DND-41 (cell line): Measurements from ENCODE around the gene KCNN3.
A peak's percentile ranks its signal among the peaks of the same experiment; 100 is the strongest.
"Not testable (repeated sequence)": the region's sequence is repeated elsewhere in the genome, so short reads cannot be mapped to it uniquely, and the experiment has no call there.

Experiments
- ATAC-seq: fragments of 200-7000 bp; cut with Tn5 transposase; 3 replicates; pipeline ENCODE4 v1.9.1; 2021; ENCODE audit warnings: low read depth; ENCODE audit not compliant: insufficient read depth
- DNase-seq: peaks from one replicate; pipeline ENCODE4 v3.0.0-alpha.2; 2020
- H2AFZ ChIP-seq: 2 replicates; pipeline ENCODE4 v1.6.0; 2012; ENCODE audit warnings: low read depth, low read length
- H3K27ac ChIP-seq: 2 replicates; pipeline ENCODE4 v1.5.1; 2012; ENCODE audit warnings: low read length, inconsistent platforms
- H3K27me3 ChIP-seq: fragments of 200-600 bp; sonication (generic); 2 replicates; pipeline ENCODE4 v1.6.0; 2012; ENCODE audit warnings: low read length, mild to moderate bottlenecking, inconsistent platforms; ENCODE audit not compliant: insufficient read depth, poor library complexity
- H3K36me3 ChIP-seq: 2 replicates; pipeline ENCODE4 v1.5.1; 2012; ENCODE audit warnings: low read length, inconsistent platforms; ENCODE audit not compliant: insufficient read depth
- H3K4me1 ChIP-seq: 2 replicates; pipeline ENCODE4 v1.5.1; 2012; ENCODE audit warnings: mild to moderate bottlenecking, low read length; ENCODE audit not compliant: insufficient read depth
- H3K4me2 ChIP-seq: 2 replicates; pipeline ENCODE4 v1.6.0; 2012; ENCODE audit warnings: mild to moderate bottlenecking, moderate library complexity, low read length, inconsistent platforms; ENCODE audit not compliant: insufficient read depth
- H3K4me3 ChIP-seq, 2 experiments: fragments of 200-600 bp in 1 of 2; shearing (Covaris generic) in 1 of 2; 2 replicates each; pipeline ENCODE4 v1.5.1; 2012 to 2016; ENCODE audit warnings: inconsistent platforms in 2 of 2, low read length in 2 of 2, mild to moderate bottlenecking in 2 of 2, low read depth in 1 of 2, moderate library complexity in 1 of 2
- H3K79me2 ChIP-seq: 2 replicates; pipeline ENCODE4 v1.6.0; 2012; ENCODE audit warnings: low read length, inconsistent platforms; ENCODE audit not compliant: insufficient read depth
- H3K9ac ChIP-seq: 2 replicates; pipeline ENCODE4 v1.6.0; 2012; ENCODE audit warnings: low read depth, mild to moderate bottlenecking, inconsistent platforms, low read length, moderate library complexity
- H3K9me3 ChIP-seq: 2 replicates; pipeline ENCODE4 v1.5.1; 2012; ENCODE audit warnings: low read length, moderate library complexity, mild to moderate bottlenecking, inconsistent platforms; ENCODE audit not compliant: insufficient read depth, severe bottlenecking
- H4K20me1 ChIP-seq: 2 replicates; pipeline ENCODE4 v1.6.0; 2012; ENCODE audit warnings: low read length; ENCODE audit not compliant: insufficient read depth
- CTCF ChIP-seq: IDR thresholded peaks from 2 replicates; pipeline ENCODE4 v1.5.1; 2012; ENCODE audit warnings: borderline replicate concordance, low read length, moderate library complexity, mild to moderate bottlenecking; ENCODE audit not compliant: poor library complexity, severe bottlenecking; ENCODE audit errors: extremely low read depth
- EZH2 ChIP-seq: IDR thresholded peaks from 3 replicates; pipeline ENCODE4 v1.6.1; 2012; ENCODE audit warnings: borderline replicate concordance, low read depth, mild to moderate bottlenecking, moderate library complexity, low read length, inconsistent platforms; ENCODE audit not compliant: severe bottlenecking

Gene KCNN3

GRCh38 chr1:154682254-154682653, 187.8 kb downstream of the KCNN3 start:
- Histone ChIP-seq H3K79me2 (no peaks in the 10 kb centered on the region), H3K9ac (no peak overlapping the region), H3K4me3 (no peak overlapping the region), H3K27ac (no peak overlapping the region), H3K36me3 (no peaks in the 10 kb centered on the region), H4K20me1 (no peaks in the 10 kb centered on the region), H2AFZ (no peak overlapping the region), H3K27me3 (peaks cover 4% of the 10 kb centered on the region), H3K4me2 (no peak overlapping the region), H3K9me3 (no peaks in the 10 kb centered on the region), H3K4me1 (no peaks in the 10 kb centered on the region)
- TF ChIP-seq EZH2: no peak
- no peak for TF ChIP-seq CTCF
- DNase-seq (no peak), ATAC-seq (no peak)

GRCh38 chr1:154677844-154678243, 192.2 kb downstream of the KCNN3 start:
- not testable (repeated sequence) for H3K4me3 ChIP-seq, H4K20me1 ChIP-seq, H3K36me3 ChIP-seq, H3K79me2 ChIP-seq, H3K27ac ChIP-seq, H3K4me1 ChIP-seq, ATAC-seq, H3K9me3 ChIP-seq, H3K4me2 ChIP-seq, DNase-seq, H3K9ac ChIP-seq, H3K27me3 ChIP-seq, H2AFZ ChIP-seq

- DNase-seq, H2AFZ ChIP-seq, H3K4me2 ChIP-seq, H3K27me3 ChIP-seq, H3K36me3 ChIP-seq, H3K27ac ChIP-seq, H3K9ac ChIP-seq, H3K4me1 ChIP-seq, ATAC-seq, H3K79me2 ChIP-seq, H3K9me3 ChIP-seq, H4K20me1 ChIP-seq, H3K4me3 ChIP-seq: not testable (repeated sequence)
These were observed 193.2 kb downstream of the KCNN3 start for GRCh38 chr1:154676847-154677246.

GRCh38 chr1:154674456-154674855, 195.6 kb downstream of the KCNN3 start:
- ATAC-seq, H3K36me3 ChIP-seq, H3K27ac ChIP-seq, DNase-seq, H3K79me2 ChIP-seq, H3K9me3 ChIP-seq, H2AFZ ChIP-seq, H4K20me1 ChIP-seq, H3K4me3 ChIP-seq, H3K4me1 ChIP-seq, H3K27me3 ChIP-seq, H3K9ac ChIP-seq, H3K4me2 ChIP-seq: not testable (repeated sequence)

- H3K36me3 ChIP-seq, H3K27me3 ChIP-seq, H3K4me3 ChIP-seq, H2AFZ ChIP-seq, H3K9ac ChIP-seq, ATAC-seq, H3K9me3 ChIP-seq, H3K4me2 ChIP-seq, H4K20me1 ChIP-seq, DNase-seq, H3K4me1 ChIP-seq, H3K27ac ChIP-seq, H3K79me2 ChIP-seq: not testable (repeated sequence)
These were observed 197.8 kb downstream of the KCNN3 start for GRCh38 chr1:154672245-154672644.

GRCh38 chr1:154671412-154671811, 198.7 kb downstream of the KCNN3 start:
- not testable (repeated sequence) for H3K9me3 ChIP-seq, H3K4me3 ChIP-seq, H3K79me2 ChIP-seq, H3K27ac ChIP-seq, H3K27me3 ChIP-seq, ATAC-seq, H2AFZ ChIP-seq, H3K9ac ChIP-seq, H4K20me1 ChIP-seq, H3K36me3 ChIP-seq, H3K4me2 ChIP-seq, H3K4me1 ChIP-seq
- peak; percentile 21 for DNase-seq

GRCh38 chr1:154670310-154671270, 199.5 kb downstream of the KCNN3 start:
- not testable (repeated sequence) for H3K36me3 ChIP-seq, H3K4me3 ChIP-seq, H3K9ac ChIP-seq, H2AFZ ChIP-seq, H4K20me1 ChIP-seq, H3K4me1 ChIP-seq, H3K4me2 ChIP-seq, H3K79me2 ChIP-seq, H3K9me3 ChIP-seq, ATAC-seq, DNase-seq, H3K27ac ChIP-seq, H3K27me3 ChIP-seq
